Tracheal epithelial cell (primary cell): ENCODE data around the gene OR10G6. TPM values are rescaled to one million over a fixed set of nuclear protein-coding genes. Genes with fewer than 3 reads are reported as not detected.

Experiments
- total RNA-seq: library from RNA; depleted of rRNA; stranded (reverse); fragments of >200 nt; gene quantifications from 2 replicates; pipeline ENCODE4 v1.2.1, GENCODE V29; 2014

Gene OR10G6, protein sequence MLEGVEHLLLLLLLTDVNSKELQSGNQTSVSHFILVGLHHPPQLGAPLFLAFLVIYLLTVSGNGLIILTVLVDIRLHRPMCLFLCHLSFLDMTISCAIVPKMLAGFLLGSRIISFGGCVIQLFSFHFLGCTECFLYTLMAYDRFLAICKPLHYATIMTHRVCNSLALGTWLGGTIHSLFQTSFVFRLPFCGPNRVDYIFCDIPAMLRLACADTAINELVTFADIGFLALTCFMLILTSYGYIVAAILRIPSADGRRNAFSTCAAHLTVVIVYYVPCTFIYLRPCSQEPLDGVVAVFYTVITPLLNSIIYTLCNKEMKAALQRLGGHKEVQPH
- total RNA-seq = not detected in 2 replicates

DNA sequence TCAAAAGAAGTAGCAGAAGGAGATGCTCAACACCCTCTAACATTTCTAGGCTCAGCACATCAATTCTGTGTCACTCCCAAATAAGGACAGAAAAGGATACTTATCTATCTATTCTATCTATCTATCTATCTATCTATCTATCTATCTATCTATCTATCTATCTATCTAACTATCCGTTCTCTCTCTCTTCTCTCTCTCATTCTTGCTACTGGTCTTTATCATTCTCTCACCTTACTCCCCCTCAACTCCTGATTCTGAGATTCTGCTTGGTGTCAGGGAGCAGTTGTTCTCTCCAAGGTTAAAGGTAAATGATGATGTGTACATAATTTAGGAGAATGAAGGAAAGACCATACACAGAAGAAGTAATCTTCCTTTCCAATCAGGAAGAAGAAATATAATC lies at the start of gene OR10G6:
TSS of gene OR10G6 (minus strand) at position 43 of the 400 bp plus-strand sequence. CDS start at position 43, 0 bp downstream.

DNA sequence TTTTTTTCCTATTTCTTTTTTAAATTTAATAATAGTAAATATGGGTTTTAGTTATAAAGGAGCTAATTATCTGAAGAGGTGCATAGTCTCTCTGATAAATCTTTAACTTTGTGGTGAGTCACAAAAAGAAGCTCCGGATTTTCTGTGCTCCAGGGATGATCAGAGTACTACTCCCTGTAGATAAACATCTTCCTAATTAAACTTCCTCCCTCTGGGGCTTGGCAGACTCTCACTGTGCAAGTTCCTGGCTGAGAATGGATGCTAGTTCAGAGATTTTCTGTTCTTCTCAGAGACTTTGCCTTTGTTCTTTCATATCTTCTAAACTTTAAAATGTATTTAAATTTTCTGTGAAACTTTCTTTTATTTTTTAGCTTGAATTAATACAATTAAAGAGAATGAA lies 46.3 kb upstream of the OR10G6 start, which contains the start of gene OR10G7:
TSS of gene OR10G7 (minus strand) at position 72 of the 400 bp plus-strand sequence. CDS start 2,324 bp downstream, outside the sequence.

DNA sequence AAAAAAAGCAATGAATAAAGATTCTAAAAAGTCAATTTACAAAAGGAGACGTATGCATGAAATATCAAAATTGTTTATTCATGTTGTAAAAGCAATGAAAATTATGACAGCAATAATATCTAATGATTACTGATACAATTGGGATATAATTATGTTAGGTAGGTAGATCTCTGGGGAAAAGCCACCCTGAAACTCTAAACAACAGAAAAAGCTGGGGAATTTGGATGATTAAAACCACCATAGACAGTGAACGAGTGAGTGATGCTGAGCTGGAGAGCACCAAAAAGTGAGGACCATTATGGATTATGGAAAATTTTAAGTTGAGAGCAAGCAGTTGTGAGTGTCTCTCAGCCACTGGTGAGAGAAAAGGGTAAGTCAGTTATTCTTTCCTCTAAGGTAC lies 31.5 kb upstream of the OR10G6 start, which contains the start of gene OR10G8:
TSS of gene OR10G8 (plus strand) at position 301 of the 400 bp plus-strand sequence. CDS start 2,825 bp downstream, outside the sequence.

DNA sequence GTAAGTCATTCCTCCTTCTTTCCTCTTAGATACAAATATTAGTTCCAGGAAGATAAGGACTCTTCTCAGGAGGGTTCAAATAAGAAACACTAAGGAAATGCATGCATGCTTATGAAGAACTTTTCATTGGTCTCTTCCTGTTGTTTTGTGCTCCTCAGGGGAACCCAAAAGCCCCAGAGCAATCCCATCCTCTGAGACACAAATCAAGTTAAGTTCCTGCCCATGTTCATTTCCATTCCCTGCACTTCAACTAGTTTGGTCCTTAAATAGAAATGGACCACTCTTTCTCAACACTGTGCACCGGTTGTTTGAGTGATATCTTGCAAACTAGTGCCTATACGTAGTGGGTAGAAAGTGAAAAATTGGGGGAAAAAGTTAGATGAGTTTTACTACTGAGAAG lies 17.7 kb upstream of the OR10G6 start, which contains the start of gene OR10G4:
TSS of gene OR10G4 (plus strand) at position 301 of the 400 bp plus-strand sequence. CDS start 2,578 bp downstream, outside the sequence.

DNA sequence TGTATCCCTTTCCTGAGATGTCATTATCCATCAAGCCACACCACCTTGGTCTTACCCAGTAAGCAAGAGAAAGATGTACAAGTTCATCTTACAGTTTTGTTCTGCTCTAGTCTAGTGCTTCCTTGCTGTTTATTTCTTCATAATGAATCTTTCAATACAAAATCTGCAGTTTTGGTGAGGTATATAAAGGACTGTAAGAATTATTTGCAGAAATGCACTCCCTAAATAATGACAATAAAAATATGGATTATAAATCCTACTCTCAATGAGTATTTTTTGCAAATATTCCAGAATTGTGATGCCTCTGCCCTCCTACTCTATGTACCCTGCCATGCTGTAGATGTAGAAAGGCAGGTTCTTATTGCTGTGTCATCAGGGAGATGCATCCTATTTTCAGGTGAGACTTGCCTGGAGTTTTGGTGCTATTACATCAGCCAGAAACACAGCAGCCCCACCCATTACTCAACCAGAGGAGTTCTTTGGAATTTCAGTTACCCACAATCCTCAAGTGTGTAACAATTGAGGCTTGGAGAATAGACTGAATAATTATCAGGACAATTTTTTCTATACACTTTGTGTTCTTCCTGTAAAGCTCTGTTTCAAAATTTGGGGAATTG lies 17.1 kb downstream of the OR10G6 start, which contains the start of gene OR10S1:
TSS of gene OR10S1 (minus strand) at position 51 of the 617 bp plus-strand sequence. CDS start 117 bp downstream, outside the sequence.

Other genes starting within 250 kb of the OR10G6 start
- not detected in 2 replicates for gene OR6X1, start 240.6 kb downstream of the OR10G6 start, total RNA-seq
- not detected in 2 replicates for gene OR6M1, start 188.8 kb downstream of the OR10G6 start, total RNA-seq
- not detected in 2 replicates for gene TMEM225, start 109.5 kb downstream of the OR10G6 start, total RNA-seq
- gene OR8D4, start 93.0 kb downstream of the OR10G6 start, total RNA-seq = not detected in 2 replicates
- gene OR4D5, start 55.5 kb downstream of the OR10G6 start, total RNA-seq = not detected in 2 replicates
- gene OR6T1, start 51.3 kb downstream of the OR10G6 start, total RNA-seq = not detected in 2 replicates
- gene OR10S1, start 17.4 kb downstream of the OR10G6 start, total RNA-seq = not detected in 2 replicates
- under 0.01 TPM in 1 of 2 replicates, not detected in the other for gene OR10G4, start 17.8 kb upstream of the OR10G6 start, total RNA-seq
- gene OR10G9, start 27.9 kb upstream of the OR10G6 start, total RNA-seq = not detected in 2 replicates
- not detected in 2 replicates for gene OR10G8, start 31.6 kb upstream of the OR10G6 start, total RNA-seq
- not detected in 2 replicates for gene OR10G7, start 46.2 kb upstream of the OR10G6 start, total RNA-seq
- gene VWA5A, start 120.3 kb upstream of the OR10G6 start, total RNA-seq = 10.0 and 21.0 TPM in 2 replicates
- not detected in 2 replicates for gene OR10D3, start 188.2 kb upstream of the OR10G6 start, total RNA-seq
- not detected in 2 replicates for gene OR8G1, start 245.9 kb upstream of the OR10G6 start, total RNA-seq